Measurements from ENCODE around the gene KDM8. TPM values are rescaled to one million over a fixed set of nuclear protein-coding genes. Genes with fewer than 3 reads are reported as not detected.

The KDM8 gene
- total and polyA plus RNA-seq, 4 donors = 4.6 to 198 (median 97.7) TPM

DNA sequence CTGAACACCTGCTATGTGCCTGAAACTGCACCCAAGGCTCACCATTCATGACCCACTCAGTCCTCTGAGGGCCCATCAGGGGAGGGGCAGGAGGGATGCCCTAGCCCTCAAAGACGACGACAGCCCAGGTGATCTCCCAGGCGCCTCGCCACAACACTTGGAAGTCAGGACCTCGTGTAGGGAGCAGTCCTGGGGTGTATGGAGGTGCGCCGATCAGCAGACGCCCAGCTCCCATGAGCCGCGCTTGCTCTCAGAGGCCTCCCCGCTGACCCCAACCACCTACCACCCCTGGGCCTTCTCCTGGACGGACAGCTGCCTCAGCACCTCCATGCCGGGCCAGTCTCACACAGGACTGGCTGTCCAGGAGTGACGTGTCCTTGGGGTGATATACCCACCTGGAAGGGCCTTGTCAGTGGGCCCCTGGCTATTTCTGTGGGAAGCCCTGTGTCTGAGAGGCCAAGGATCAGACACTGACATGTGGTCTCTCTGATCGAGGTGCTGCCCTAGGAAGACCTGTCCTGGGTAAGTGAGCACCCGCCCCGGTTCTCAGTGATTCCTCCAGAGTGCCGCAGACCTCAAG is 26.7 kb downstream of the KDM8 start:
- H3K4me3 ChIP-seq (ENCODE audit: low read depth in 1 of 3, low read length in 3 of 3) = no peak overlapping the region
- 97% methylated on average over 18 of the region's 18 CpGs for WGBS

More for the DNA sequence above, 26.7 kb downstream of the KDM8 start:
- no peak for DNase-seq (ENCODE audit: low spot score)
- H3K27ac ChIP-seq (ENCODE audit: low read depth in 1 of 2, low read length in 2 of 2) = no peak overlapping the region
- peaks cover 2 to 23% (median 15%) of the 10 kb centered on the region in 4 donors for H3K4me1 ChIP-seq (ENCODE audit: control insufficient read depth in 4 of 4, insufficient read depth in 4 of 4, low read length in 3 of 4)
- TF ChIP-seq HNF4G (IDR thresholded peaks at IDR 0.05) (no peak), TAF1 (conservative IDR thresholded peaks at IDR 0.05) (no peak), FOXA2 (IDR thresholded peaks at IDR 0.05) (no peak), RAD21 (IDR thresholded peaks at IDR 0.05) (no peak), NR2F2 (IDR thresholded peaks at IDR 0.05) (no peak), HNF4A (conservative IDR thresholded peaks at IDR 0.05) (no peak), SP1 (IDR thresholded peaks at IDR 0.05) (no peak), EGR1 (IDR thresholded peaks at IDR 0.05; ENCODE audit: low read depth in 2 of 2) (no peak), JUND (IDR thresholded peaks at IDR 0.05) (no peak), RXRA (IDR thresholded peaks at IDR 0.05) (no peak), YY1 (IDR thresholded peaks at IDR 0.05) (no peak), GABPA (IDR thresholded peaks at IDR 0.05 in 1 of 2, conservative IDR thresholded peaks at IDR 0.05 in 1 of 2) (no peak), FOXA1 (IDR thresholded peaks at IDR 0.05) (no peak)
- TF ChIP-seq, protein P1, sequence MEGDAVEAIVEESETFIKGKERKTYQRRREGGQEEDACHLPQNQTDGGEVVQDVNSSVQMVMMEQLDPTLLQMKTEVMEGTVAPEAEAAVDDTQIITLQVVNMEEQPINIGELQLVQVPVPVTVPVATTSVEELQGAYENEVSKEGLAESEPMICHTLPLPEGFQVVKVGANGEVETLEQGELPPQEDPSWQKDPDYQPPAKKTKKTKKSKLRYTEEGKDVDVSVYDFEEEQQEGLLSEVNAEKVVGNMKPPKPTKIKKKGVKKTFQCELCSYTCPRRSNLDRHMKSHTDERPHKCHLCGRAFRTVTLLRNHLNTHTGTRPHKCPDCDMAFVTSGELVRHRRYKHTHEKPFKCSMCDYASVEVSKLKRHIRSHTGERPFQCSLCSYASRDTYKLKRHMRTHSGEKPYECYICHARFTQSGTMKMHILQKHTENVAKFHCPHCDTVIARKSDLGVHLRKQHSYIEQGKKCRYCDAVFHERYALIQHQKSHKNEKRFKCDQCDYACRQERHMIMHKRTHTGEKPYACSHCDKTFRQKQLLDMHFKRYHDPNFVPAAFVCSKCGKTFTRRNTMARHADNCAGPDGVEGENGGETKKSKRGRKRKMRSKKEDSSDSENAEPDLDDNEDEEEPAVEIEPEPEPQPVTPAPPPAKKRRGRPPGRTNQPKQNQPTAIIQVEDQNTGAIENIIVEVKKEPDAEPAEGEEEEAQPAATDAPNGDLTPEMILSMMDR (IDR thresholded peaks at IDR 0.05; ENCODE audit: low read depth, low read length, missing input control) = no peak
- TF ChIP-seq, protein P2, sequence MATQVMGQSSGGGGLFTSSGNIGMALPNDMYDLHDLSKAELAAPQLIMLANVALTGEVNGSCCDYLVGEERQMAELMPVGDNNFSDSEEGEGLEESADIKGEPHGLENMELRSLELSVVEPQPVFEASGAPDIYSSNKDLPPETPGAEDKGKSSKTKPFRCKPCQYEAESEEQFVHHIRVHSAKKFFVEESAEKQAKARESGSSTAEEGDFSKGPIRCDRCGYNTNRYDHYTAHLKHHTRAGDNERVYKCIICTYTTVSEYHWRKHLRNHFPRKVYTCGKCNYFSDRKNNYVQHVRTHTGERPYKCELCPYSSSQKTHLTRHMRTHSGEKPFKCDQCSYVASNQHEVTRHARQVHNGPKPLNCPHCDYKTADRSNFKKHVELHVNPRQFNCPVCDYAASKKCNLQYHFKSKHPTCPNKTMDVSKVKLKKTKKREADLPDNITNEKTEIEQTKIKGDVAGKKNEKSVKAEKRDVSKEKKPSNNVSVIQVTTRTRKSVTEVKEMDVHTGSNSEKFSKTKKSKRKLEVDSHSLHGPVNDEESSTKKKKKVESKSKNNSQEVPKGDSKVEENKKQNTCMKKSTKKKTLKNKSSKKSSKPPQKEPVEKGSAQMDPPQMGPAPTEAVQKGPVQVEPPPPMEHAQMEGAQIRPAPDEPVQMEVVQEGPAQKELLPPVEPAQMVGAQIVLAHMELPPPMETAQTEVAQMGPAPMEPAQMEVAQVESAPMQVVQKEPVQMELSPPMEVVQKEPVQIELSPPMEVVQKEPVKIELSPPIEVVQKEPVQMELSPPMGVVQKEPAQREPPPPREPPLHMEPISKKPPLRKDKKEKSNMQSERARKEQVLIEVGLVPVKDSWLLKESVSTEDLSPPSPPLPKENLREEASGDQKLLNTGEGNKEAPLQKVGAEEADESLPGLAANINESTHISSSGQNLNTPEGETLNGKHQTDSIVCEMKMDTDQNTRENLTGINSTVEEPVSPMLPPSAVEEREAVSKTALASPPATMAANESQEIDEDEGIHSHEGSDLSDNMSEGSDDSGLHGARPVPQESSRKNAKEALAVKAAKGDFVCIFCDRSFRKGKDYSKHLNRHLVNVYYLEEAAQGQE (IDR thresholded peaks at IDR 0.05) = no peak
- TF ChIP-seq, protein P3, sequence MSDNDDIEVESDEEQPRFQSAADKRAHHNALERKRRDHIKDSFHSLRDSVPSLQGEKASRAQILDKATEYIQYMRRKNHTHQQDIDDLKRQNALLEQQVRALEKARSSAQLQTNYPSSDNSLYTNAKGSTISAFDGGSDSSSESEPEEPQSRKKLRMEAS (IDR thresholded peaks at IDR 0.05) = no peak
- TF ChIP-seq, protein P4, sequence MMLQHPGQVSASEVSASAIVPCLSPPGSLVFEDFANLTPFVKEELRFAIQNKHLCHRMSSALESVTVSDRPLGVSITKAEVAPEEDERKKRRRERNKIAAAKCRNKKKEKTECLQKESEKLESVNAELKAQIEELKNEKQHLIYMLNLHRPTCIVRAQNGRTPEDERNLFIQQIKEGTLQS (IDR thresholded peaks at IDR 0.05) = no peak
- TF ChIP-seq, protein P5, sequence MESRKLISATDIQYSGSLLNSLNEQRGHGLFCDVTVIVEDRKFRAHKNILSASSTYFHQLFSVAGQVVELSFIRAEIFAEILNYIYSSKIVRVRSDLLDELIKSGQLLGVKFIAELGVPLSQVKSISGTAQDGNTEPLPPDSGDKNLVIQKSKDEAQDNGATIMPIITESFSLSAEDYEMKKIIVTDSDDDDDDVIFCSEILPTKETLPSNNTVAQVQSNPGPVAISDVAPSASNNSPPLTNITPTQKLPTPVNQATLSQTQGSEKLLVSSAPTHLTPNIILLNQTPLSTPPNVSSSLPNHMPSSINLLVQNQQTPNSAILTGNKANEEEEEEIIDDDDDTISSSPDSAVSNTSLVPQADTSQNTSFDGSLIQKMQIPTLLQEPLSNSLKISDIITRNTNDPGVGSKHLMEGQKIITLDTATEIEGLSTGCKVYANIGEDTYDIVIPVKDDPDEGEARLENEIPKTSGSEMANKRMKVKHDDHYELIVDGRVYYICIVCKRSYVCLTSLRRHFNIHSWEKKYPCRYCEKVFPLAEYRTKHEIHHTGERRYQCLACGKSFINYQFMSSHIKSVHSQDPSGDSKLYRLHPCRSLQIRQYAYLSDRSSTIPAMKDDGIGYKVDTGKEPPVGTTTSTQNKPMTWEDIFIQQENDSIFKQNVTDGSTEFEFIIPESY (IDR thresholded peaks at IDR 0.05) = no peak
- H3K27me3 ChIP-seq (ENCODE audit: control insufficient read depth in 4 of 4, insufficient read depth in 4 of 4, low read length in 3 of 4) = no peaks in the 10 kb centered on the region
- no peak overlapping the region for H3K9ac ChIP-seq (ENCODE audit: low read depth in 1 of 2, low read length in 2 of 2)
- H3K36me3 ChIP-seq (ENCODE audit: control insufficient read depth in 4 of 4, insufficient read depth in 3 of 4, low read depth in 1 of 4, low read length in 3 of 4) = peaks cover 0 to 10% (median 5%) of the 10 kb centered on the region in 4 donors
- no peaks in the 10 kb centered on the region for H3K9me3 ChIP-seq (ENCODE audit: control insufficient read depth in 4 of 4, low read length in 3 of 4)
